HepG2 (cell line): Measurements from ENCODE around the gene GLOD4. TPM values are rescaled to one million over a fixed set of nuclear protein-coding genes. Genes with fewer than 3 reads are reported as not detected.

Source experiments
- ATAC-seq: fragments of 200-7000 bp; cut with Tn5 transposase; 3 replicates; pipeline ENCODE4 v1.9.1; 2020; ENCODE audit warnings: mild to moderate bottlenecking, moderate library complexity
- BruUV-seq: library from RNA; stranded (reverse); fragments of 400-500 nt; replicated peaks from 2 replicates; lab custom pipeline; 2021; lab: Mats Ljungman, UMichigan
- CTCF ChIA-PET: fragments of 300-600 bp; formaldehyde crosslinking; extraction: SDS; loops from one replicate; lab custom pipeline; 2021; ENCODE audit warnings: low total read pairs, inconsistent platforms, low intra/inter-chr PET ratio; lab: Yijun Ruan, JAX
- POLR2A ChIA-PET: fragments of 350-600 bp; sonication (Branson Sonifier 250); formaldehyde crosslinking; loops from one replicate; lab custom pipeline; 2020; ENCODE audit warnings: antibody characterized with exemption, inconsistent platforms; lab: Yijun Ruan, JAX
- DNase-seq: peaks from one replicate; pipeline ENCODE4 v3.0.0-alpha.2; 2015; ENCODE audit warnings: low spot score
- FAIRE-seq: peaks from 3 replicates; lab custom pipeline; 2011; peaks lifted over from hg19 to GRCh38; lab: Jason Lieb, UNC
- H2AFZ ChIP-seq: one replicate; pipeline ENCODE4 v1.6.1; 2011; ENCODE audit warnings: low read length, inconsistent platforms
- H3K27ac ChIP-seq: fragments of 300-600 bp; 3 replicates; pipeline ENCODE4 v1.8.0; 2011; ENCODE audit warnings: mixed run types, mild to moderate bottlenecking, mixed read lengths, low read length, inconsistent platforms; ENCODE audit not compliant: insufficient read depth; ENCODE audit errors: extremely low read length
- H3K27me3 ChIP-seq, 2 experiments: fragments of 200-600 bp in 1 of 2; 2 replicates in 1 of 2; 3 replicates in 1 of 2; pipeline versions ENCODE4 v1.6.0 to v1.8.0; 2011; ENCODE audit warnings: low read length in 2 of 2, mild to moderate bottlenecking in 2 of 2, moderate library complexity in 2 of 2, inconsistent platforms in 1 of 2; ENCODE audit not compliant: insufficient read depth in 2 of 2, control insufficient read depth in 1 of 2
- H3K36me3 ChIP-seq, 2 experiments: fragments of 200-600 bp in 1 of 2; replicated peaks in 1 of 2; 2 replicates in 1 of 2; 3 replicates in 1 of 2; pipeline versions ENCODE4 v1.5.1 to v1.8.0; 2011; ENCODE audit warnings: low read length in 2 of 2, inconsistent platforms in 1 of 2; ENCODE audit not compliant: insufficient read depth in 2 of 2, control insufficient read depth in 1 of 2
- H3K4me1 ChIP-seq: 2 replicates; pipeline ENCODE4 v1.5.1; 2012; ENCODE audit warnings: low read length, inconsistent platforms; ENCODE audit not compliant: insufficient read depth
- H3K4me2 ChIP-seq: 2 replicates; pipeline ENCODE4 v1.6.0; 2011; ENCODE audit warnings: low read depth, low read length, inconsistent platforms
- H3K4me3 ChIP-seq, 3 experiments: fragments of 200-600 bp in 1 of 3; sonication (generic), shearing (Covaris generic) in 1 of 3; replicated peaks in 1 of 3; 2 replicates each; pipeline ENCODE4 v1.5.1; 2011 to 2016; ENCODE audit warnings: low read length in 3 of 3, inconsistent platforms in 2 of 3, low read depth in 2 of 3, mild to moderate bottlenecking in 2 of 3, control low read depth in 1 of 3, mixed read lengths in 1 of 3; ENCODE audit not compliant: insufficient read depth in 1 of 3
- H3K79me2 ChIP-seq: one replicate; pipeline ENCODE4 v1.6.1; 2011; ENCODE audit warnings: low read length, inconsistent platforms; ENCODE audit not compliant: insufficient read depth
- H3K9ac ChIP-seq: 2 replicates; pipeline ENCODE4 v1.6.0; 2011; ENCODE audit warnings: mild to moderate bottlenecking, low read depth, low read length, inconsistent platforms; ENCODE audit not compliant: insufficient read depth
- H3K9me3 ChIP-seq: 2 replicates; pipeline ENCODE4 v1.5.1; 2012; ENCODE audit warnings: mild to moderate bottlenecking, low read length
- H4K20me1 ChIP-seq: 2 replicates; pipeline ENCODE4 v1.6.0; 2011; ENCODE audit warnings: inconsistent platforms, mild to moderate bottlenecking, low read length, moderate library complexity; ENCODE audit not compliant: insufficient read depth
- ERF ChIP-seq: IDR thresholded peaks from 2 replicates; pipeline ENCODE4 v1.6.1; 2018; ENCODE audit warnings: missing biosample characterization, missing genetic modification reagents
- FOXC1 ChIP-seq: sonication (generic); formaldehyde crosslinking; IDR thresholded peaks from 2 replicates; pipeline ENCODE4 v1.8.0; 2022; ENCODE audit warnings: mild to moderate bottlenecking, missing genetic modification reagents, borderline replicate concordance
- KLF16 ChIP-seq, 2 experiments: sonication (generic) in 1 of 2; formaldehyde crosslinking in 1 of 2; IDR thresholded peaks; 2 replicates each; pipeline versions ENCODE4 v1.6.1 to v1.8.0; 2016 to 2023; ENCODE audit warnings: missing genetic modification reagents in 2 of 2, missing compliant biosample characterization in 1 of 2
- SETDB1 ChIP-seq: sonication (generic); formaldehyde crosslinking; IDR thresholded peaks from 2 replicates; pipeline ENCODE4 v1.5.1; 2020; ENCODE audit warnings: missing genetic modification reagents, mild to moderate bottlenecking, borderline replicate concordance
- ZNF205 ChIP-seq: IDR thresholded peaks from 2 replicates; pipeline ENCODE4 v1.6.1; 2018; ENCODE audit warnings: missing biosample characterization, missing genetic modification reagents
- ZNF431 ChIP-seq: sonication (generic); formaldehyde crosslinking; IDR thresholded peaks from 2 replicates; pipeline ENCODE4 v1.9.0; 2022; ENCODE audit warnings: missing genetic modification reagents, low read depth, mild to moderate bottlenecking, borderline replicate concordance
- WGBS: methylation state at CpG from one replicate; pipeline ENCODE4 v1.1.6; 2017; ENCODE audit warnings: low lambda C conversion rate; 5-methylcytosine and 5-hydroxymethylcytosine counted together
- in situ Hi-C: cut with HindIII; loops from 2 replicates; pipeline ENCODE4 v1.10.0; 2017; ENCODE audit warnings: low pct_unique_long_range_greater_than_20kb; ENCODE audit not compliant: extremely low pct_ligation_motif_present
- intact Hi-C: fragments of 100-400 bp; cut with micrococcal nuclease; formaldehyde crosslinking; loops from one replicate; pipeline ENCODE4 v1.10.0; 2022; ENCODE audit not compliant: unreplicated experiment
- polyA plus RNA-seq, 8 experiments: library from polyadenylated mRNA; depleted of rRNA in 3 of 8; stranded (reverse) in 7 of 8; unstranded in 1 of 8; fragments of >200 nt; fragmentation: Illumina TruSeq in 4 of 8; extraction: Trizol in 4 of 8; gene quantifications; 2 replicates each; pipeline versions ENCODE4 v1.2.1 to v1.2.3, GENCODE V29; 2011 to 2016; ENCODE audit warnings: low read depth in 4 of 8, missing spikeins in 1 of 8, mixed read lengths in 1 of 8; ENCODE audit not compliant: insufficient read depth in 1 of 8
- total RNA-seq, 5 experiments: library from RNA; depleted of rRNA; stranded (reverse); fragments of >200 nt; fragmentation: Illumina TruSeq; extraction: Trizol; gene quantifications; 2 replicates each; pipeline ENCODE4 v1.2.3, GENCODE V29; 2016; ENCODE audit warnings: low read depth in 1 of 5
- TF ChIP-seq, protein P1 (sequence below): fragments of 450-650 bp; IDR thresholded peaks from 2 replicates; pipeline ENCODE4 v1.6.1; 2017
- TF ChIP-seq, protein P2 (sequence below): sonication (generic); formaldehyde crosslinking; IDR thresholded peaks from 2 replicates; pipeline ENCODE4 v1.4.0; 2020; ENCODE audit warnings: missing genetic modification reagents, borderline replicate concordance

GLOD4 gene
- total and polyA plus RNA-seq, 2 of the 13 experiments (the other 11 are each of a cell fraction or from before 2014, with no cell fraction given): 53.7 to 87.8 TPM

DNA sequence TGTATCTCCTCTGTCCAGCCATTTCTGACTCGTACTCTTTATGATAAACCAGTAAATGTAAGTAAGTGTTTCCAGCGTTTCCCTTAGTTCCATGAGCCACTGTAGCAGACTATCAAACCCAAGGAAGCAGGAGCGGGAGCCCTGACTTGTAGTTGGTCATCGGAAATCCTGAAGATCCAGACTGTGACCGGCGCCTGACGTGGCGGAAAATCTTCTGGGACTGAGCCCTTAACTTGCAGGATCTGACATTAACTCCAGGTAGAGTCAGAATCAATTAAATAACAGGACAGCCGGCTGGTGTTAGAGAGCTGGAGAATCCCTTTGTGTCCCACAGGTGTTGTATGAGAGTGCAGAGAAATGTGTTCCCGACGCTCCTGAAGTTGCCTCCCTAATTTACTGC lies 4.0 kb downstream of the GLOD4 start:
- CTCF ChIA-PET: no interaction called here
- H3K4me1 ChIP-seq: peaks cover 18% of the 10 kb centered on the region
- H3K9ac ChIP-seq: no peak overlapping the region
- DNase-seq (no peak), FAIRE-seq (no peak), ATAC-seq (no peak)
- POLR2A ChIA-PET: no interaction called here
- H3K4me2 ChIP-seq: no peak overlapping the region
- H4K20me1 ChIP-seq: no peaks in the 10 kb centered on the region
- no peaks in the 10 kb centered on the region; a peak in 1 of 5 replicates for H3K27me3 ChIP-seq
- no TSS peak for BruUV-seq
- intact Hi-C loops (no loop called here), in situ Hi-C loops (no loop called here)
- 100% methylated on average over 11 of the region's 11 CpGs for WGBS
- no peak overlapping the region for H3K4me3 ChIP-seq
- peaks cover 17 to 52% of the 10 kb centered on the region in 2 experiments for H3K36me3 ChIP-seq
- H3K79me2 ChIP-seq: peaks cover 35% of the 10 kb centered on the region
- no peaks in the 10 kb centered on the region for H3K9me3 ChIP-seq
- H3K27ac ChIP-seq: no peak overlapping the region
- no peak overlapping the region for H2AFZ ChIP-seq
- TF ChIP-seq FOXC1 (CRISPR knock-in tag): no peak

DNA sequence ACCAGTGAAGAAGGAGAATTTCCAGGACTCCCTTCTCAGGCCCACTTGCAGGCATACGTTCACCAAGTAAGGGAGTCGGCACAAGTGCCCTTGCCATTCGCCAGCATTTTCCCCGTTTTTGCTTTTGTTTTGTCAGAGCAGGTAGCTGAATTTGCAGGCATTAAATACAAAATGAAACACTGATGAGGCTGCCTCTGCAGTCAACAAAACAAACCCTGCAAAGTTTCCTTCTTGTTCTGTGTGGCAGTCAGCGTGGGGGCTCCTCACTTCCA lies 7.8 kb downstream of the GLOD4 start:
- Histone ChIP-seq H3K4me2 (no peak overlapping the region), H2AFZ (no peak overlapping the region), H3K79me2 (peaks cover 2% of the 10 kb centered on the region), H3K4me1 (peaks cover 11% of the 10 kb centered on the region), H3K27ac (no peak overlapping the region), H4K20me1 (no peaks in the 10 kb centered on the region), H3K9me3 (no peaks in the 10 kb centered on the region), H3K36me3 (peaks cover 27 to 81% of the 10 kb centered on the region in 2 experiments), H3K4me3 (no peak overlapping the region), H3K9ac (no peak overlapping the region), H3K27me3 (no peaks in the 10 kb centered on the region)
- intact Hi-C loops (no loop called here), in situ Hi-C loops (no loop called here)
- no TSS peak for BruUV-seq
- WGBS: 87% methylated on average over 2 of the region's 5 CpGs
- ATAC-seq (no peak), DNase-seq (no peak), FAIRE-seq (no peak)
- CTCF ChIA-PET: no interaction called here
- POLR2A ChIA-PET: no interaction called here
- TF ChIP-seq, protein P1, sequence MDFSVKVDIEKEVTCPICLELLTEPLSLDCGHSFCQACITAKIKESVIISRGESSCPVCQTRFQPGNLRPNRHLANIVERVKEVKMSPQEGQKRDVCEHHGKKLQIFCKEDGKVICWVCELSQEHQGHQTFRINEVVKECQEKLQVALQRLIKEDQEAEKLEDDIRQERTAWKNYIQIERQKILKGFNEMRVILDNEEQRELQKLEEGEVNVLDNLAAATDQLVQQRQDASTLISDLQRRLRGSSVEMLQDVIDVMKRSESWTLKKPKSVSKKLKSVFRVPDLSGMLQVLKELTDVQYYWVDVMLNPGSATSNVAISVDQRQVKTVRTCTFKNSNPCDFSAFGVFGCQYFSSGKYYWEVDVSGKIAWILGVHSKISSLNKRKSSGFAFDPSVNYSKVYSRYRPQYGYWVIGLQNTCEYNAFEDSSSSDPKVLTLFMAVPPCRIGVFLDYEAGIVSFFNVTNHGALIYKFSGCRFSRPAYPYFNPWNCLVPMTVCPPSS: no peak
- no peak for TF ChIP-seq ZNF431 (CRISPR knock-in tag)
- TF ChIP-seq, protein P2, sequence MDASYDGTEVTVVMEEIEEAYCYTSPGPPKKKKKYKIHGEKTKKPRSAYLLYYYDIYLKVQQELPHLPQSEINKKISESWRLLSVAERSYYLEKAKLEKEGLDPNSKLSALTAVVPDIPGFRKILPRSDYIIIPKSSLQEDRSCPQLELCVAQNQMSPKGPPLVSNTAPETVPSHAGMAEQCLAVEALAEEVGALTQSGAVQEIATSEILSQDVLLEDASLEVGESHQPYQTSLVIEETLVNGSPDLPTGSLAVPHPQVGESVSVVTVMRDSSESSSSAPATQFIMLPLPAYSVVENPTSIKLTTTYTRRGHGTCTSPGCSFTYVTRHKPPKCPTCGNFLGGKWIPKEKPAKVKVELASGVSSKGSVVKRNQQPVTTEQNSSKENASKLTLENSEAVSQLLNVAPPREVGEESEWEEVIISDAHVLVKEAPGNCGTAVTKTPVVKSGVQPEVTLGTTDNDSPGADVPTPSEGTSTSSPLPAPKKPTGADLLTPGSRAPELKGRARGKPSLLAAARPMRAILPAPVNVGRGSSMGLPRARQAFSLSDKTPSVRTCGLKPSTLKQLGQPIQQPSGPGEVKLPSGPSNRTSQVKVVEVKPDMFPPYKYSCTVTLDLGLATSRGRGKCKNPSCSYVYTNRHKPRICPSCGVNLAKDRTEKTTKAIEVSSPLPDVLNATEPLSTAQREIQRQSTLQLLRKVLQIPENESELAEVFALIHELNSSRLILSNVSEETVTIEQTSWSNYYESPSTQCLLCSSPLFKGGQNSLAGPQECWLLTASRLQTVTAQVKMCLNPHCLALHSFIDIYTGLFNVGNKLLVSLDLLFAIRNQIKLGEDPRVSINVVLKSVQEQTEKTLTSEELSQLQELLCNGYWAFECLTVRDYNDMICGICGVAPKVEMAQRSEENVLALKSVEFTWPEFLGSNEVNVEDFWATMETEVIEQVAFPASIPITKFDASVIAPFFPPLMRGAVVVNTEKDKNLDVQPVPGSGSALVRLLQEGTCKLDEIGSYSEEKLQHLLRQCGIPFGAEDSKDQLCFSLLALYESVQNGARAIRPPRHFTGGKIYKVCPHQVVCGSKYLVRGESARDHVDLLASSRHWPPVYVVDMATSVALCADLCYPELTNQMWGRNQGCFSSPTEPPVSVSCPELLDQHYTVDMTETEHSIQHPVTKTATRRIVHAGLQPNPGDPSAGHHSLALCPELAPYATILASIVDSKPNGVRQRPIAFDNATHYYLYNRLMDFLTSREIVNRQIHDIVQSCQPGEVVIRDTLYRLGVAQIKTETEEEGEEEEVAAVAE (CRISPR knock-in tag): no peak
- no peak for TF ChIP-seq KLF16 (CRISPR knock-in tag; IDR thresholded peaks at IDR 0.05)
- no peak for TF ChIP-seq SETDB1
- no peak for TF ChIP-seq ZNF205 (CRISPR knock-in tag)
- TF ChIP-seq ERF (CRISPR knock-in tag): no peak
